Hematopoietic multipotent progenitor cell treated with erythropoietin and hydrocortisone succinate and interleukin-3 and kit ligand, for 6 days (in vitro differentiated cells): ENCODE measurements around the gene ADGRB2.

Experiments used
- DNase-seq: peaks from one replicate; pipeline ENCODE4 v3.0.0-alpha.2; 2015

ADGRB2 gene

GRCh38 chr1:31761883-31762282 is 2.3 kb downstream of the ADGRB2 start:
- no peak for DNase-seq

- DNase-seq, result peak; percentile 51
Observed at GRCh38 chr1:31760471-31761470, 3.4 kb downstream of the ADGRB2 start.

GRCh38 chr1:31759298-31760023 is 4.7 kb downstream of the ADGRB2 start:
- DNase-seq, result no peak

- DNase-seq, result no peak
Observed at GRCh38 chr1:31758823-31759222, 5.3 kb downstream of the ADGRB2 start.

GRCh38 chr1:31757989-31758388 is 6.2 kb downstream of the ADGRB2 start:
- no peak for DNase-seq

- no peak for DNase-seq
Observed at GRCh38 chr1:31757204-31757679, 6.9 kb downstream of the ADGRB2 start.

GRCh38 chr1:31756578-31756977 is 7.6 kb downstream of the ADGRB2 start:
- DNase-seq, result no peak

GRCh38 chr1:31755850-31756492 is 8.2 kb downstream of the ADGRB2 start:
- no peak for DNase-seq

GRCh38 chr1:31755197-31755611 is 8.9 kb downstream of the ADGRB2 start:
- no peak for DNase-seq

- DNase-seq, result no peak
Observed at GRCh38 chr1:31754397-31754796, 9.7 kb downstream of the ADGRB2 start.

- peak; percentile 43 for DNase-seq
Observed at GRCh38 chr1:31753707-31754349, 10.3 kb downstream of the ADGRB2 start.

GRCh38 chr1:31752952-31753475 is 11.1 kb downstream of the ADGRB2 start:
- no peak for DNase-seq

GRCh38 chr1:31752258-31752657 is 11.9 kb downstream of the ADGRB2 start:
- DNase-seq, result no peak

- DNase-seq, result no peak
Observed at GRCh38 chr1:31751822-31752241, 12.3 kb downstream of the ADGRB2 start.

- DNase-seq, result no peak
Observed at GRCh38 chr1:31750858-31751510, 13.2 kb downstream of the ADGRB2 start.

- no peak for DNase-seq
Observed at GRCh38 chr1:31749785-31750735, 14.1 kb downstream of the ADGRB2 start.

- DNase-seq, result no peak
Observed at GRCh38 chr1:31748365-31748764, 15.8 kb downstream of the ADGRB2 start.

- no peak for DNase-seq
Observed at GRCh38 chr1:31747304-31747703, 16.8 kb downstream of the ADGRB2 start.

GRCh38 chr1:31746687-31747086 is 17.5 kb downstream of the ADGRB2 start:
- no peak for DNase-seq

- no peak for DNase-seq
Observed at GRCh38 chr1:31745946-31746670, 18.0 kb downstream of the ADGRB2 start.
